CD8-positive, alpha-beta memory T cell (primary cell): ENCODE measurements around the gene PCDHGB1. TPM values are rescaled to one million over a fixed set of nuclear protein-coding genes. Genes with fewer than 3 reads are reported as not detected.
"Not testable (repeated sequence)": the region's sequence is repeated elsewhere in the genome, so short reads cannot be mapped to it uniquely, and the experiment has no call there.

Source experiments
- CTCF ChIA-PET: fragments of 350-600 bp; sonication (Branson Sonifier 250); formaldehyde crosslinking; loops from one replicate; lab custom pipeline; 2021; ENCODE audit warnings: antibody characterized with exemption; lab: Charles Lee
- POLR2A ChIA-PET: fragments of 350-600 bp; sonication (Branson Sonifier 250); formaldehyde crosslinking; loops from one replicate; lab custom pipeline; 2021; ENCODE audit warnings: antibody characterized with exemption; lab: Charles Lee
- DNase-seq, 5 donors: peaks; one replicate each; pipeline versions ENCODE4 v3.0.0 to v3.0.0-alpha.2; 2020 to 2022; ENCODE audit warnings: mixed read lengths in 1 of 5
- H3K27ac ChIP-seq: one replicate; pipeline ENCODE4 v1.7.0; 2013; ENCODE audit warnings: low read depth, mild to moderate bottlenecking, low read length, moderate library complexity
- H3K27me3 ChIP-seq: 2 replicates; pipeline ENCODE4 v1.7.0; 2013; ENCODE audit warnings: low read length, mild to moderate bottlenecking; ENCODE audit not compliant: insufficient read depth, poor library complexity, severe bottlenecking
- H3K36me3 ChIP-seq: 2 replicates; pipeline ENCODE4 v1.7.0; 2013; ENCODE audit warnings: mild to moderate bottlenecking, low read length, moderate library complexity; ENCODE audit not compliant: insufficient read depth
- H3K4me1 ChIP-seq: 2 replicates; pipeline ENCODE4 v1.7.0; 2013; ENCODE audit warnings: mild to moderate bottlenecking, low read length, moderate library complexity; ENCODE audit not compliant: insufficient read depth
- H3K4me3 ChIP-seq: 2 replicates; pipeline ENCODE4 v1.7.0; 2013; ENCODE audit warnings: mild to moderate bottlenecking, low read length
- H3K9me3 ChIP-seq: 2 replicates; pipeline ENCODE4 v1.7.0; 2013; ENCODE audit warnings: mild to moderate bottlenecking, low read length
- H3K27ac Mint-ChIP-seq, 8 donors: one replicate each; pipeline ENCODE4 v1.8.0; 2020 to 2021; ENCODE audit warnings: mixed read lengths in 8 of 8, mild to moderate bottlenecking in 6 of 8, inconsistent platforms in 3 of 8, moderate library complexity in 3 of 8
- H3K27me3 Mint-ChIP-seq, 2 donors: one replicate each; pipeline ENCODE4 v1.8.0; 2020 to 2021; ENCODE audit warnings: mixed read lengths in 2 of 2, mild to moderate bottlenecking in 1 of 2, moderate library complexity in 1 of 2
- H3K36me3 Mint-ChIP-seq, 3 donors: one replicate each; pipeline ENCODE4 v1.8.0; 2020 to 2021; ENCODE audit warnings: mixed read lengths in 3 of 3, inconsistent platforms in 1 of 3, mild to moderate bottlenecking in 1 of 3
- H3K4me1 Mint-ChIP-seq, 3 donors: one replicate each; pipeline ENCODE4 v1.8.0; 2020 to 2021; ENCODE audit warnings: mixed read lengths in 3 of 3, inconsistent platforms in 1 of 3, mild to moderate bottlenecking in 1 of 3
- H3K4me3 Mint-ChIP-seq, 7 donors: one replicate each; pipeline ENCODE4 v1.8.0; 2020 to 2021; ENCODE audit warnings: mixed read lengths in 7 of 7, mild to moderate bottlenecking in 6 of 7, moderate library complexity in 4 of 7, inconsistent platforms in 2 of 7
- H3K9me3 Mint-ChIP-seq, 5 donors: one replicate each; pipeline ENCODE4 v1.8.0; 2020 to 2022; ENCODE audit warnings: mixed read lengths in 5 of 5, mild to moderate bottlenecking in 3 of 5, moderate library complexity in 2 of 5, inconsistent platforms in 1 of 5
- polyA plus RNA-seq: library from polyadenylated mRNA; unstranded; fragments of 300-500 nt; fragmentation: Illumina TruSeq; gene quantifications from one replicate; pipeline ENCODE4 v1.2.3, GENCODE V29; 2021
- total RNA-seq, 2 experiments: library from RNA; stranded (reverse); gene quantifications; one replicate each; pipeline ENCODE4 v1.2.3, GENCODE V29; 2021

The PCDHGB1 gene
- total and polyA plus RNA-seq, 3 experiments from 2014 or later, result not detected

DNA sequence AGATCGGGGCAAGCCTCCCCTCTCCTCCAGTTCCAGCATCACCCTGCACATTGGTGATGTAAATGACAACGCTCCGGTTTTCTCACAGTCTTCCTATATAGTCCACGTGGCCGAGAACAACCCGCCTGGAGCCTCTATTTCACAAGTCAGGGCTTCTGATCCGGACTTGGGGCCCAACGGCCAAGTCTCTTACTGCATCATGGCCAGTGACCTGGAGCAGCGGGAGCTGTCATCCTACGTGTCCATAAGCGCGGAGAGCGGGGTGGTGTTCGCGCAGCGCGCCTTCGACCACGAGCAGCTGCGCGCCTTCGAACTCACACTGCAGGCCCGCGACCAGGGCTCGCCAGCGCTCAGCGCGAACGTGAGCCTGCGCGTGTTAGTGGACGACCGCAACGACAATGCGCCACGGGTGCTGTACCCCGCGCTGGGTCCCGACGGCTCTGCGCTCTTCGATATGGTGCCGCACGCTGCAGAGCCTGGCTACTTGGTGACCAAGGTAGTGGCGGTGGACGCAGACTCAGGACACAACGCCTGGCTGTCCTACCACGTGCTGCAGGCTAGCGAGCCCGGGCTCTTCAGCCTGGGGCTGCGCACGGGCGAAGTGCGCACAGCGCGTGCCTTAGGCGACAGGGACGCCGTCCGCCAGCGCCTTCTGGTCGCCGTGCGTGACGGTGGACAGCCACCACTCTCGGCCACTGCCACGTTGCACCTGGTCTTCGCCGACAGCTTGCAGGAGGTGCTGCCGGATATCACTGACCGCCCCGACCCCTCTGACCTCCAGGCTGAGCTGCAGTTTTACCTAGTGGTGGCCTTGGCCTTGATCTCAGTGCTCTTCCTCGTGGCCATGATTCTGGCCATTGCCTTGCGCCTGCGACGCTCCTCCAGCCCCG, 39.5 kb downstream of the PCDHGB1 start:
- H3K27ac Mint-ChIP-seq, result no peak overlapping the region
- no peak overlapping the region for H3K4me3 Mint-ChIP-seq
- no peaks in the 10 kb centered on the region for H3K4me1 ChIP-seq
- peaks cover 63 to 72% of the 10 kb centered on the region in 2 donors for H3K27me3 Mint-ChIP-seq
- peaks cover 36 to 76% (median 66%) of the 10 kb centered on the region in 5 donors for H3K9me3 Mint-ChIP-seq
- ChIA-PET CTCF (no interaction called here), POLR2A (no interaction called here)
- peaks cover 21% of the 10 kb centered on the region for H3K27me3 ChIP-seq
- H3K36me3 Mint-ChIP-seq, result peaks cover 2 to 20% (median 3%) of the 10 kb centered on the region in 3 donors
- no peak overlapping the region for H3K27ac ChIP-seq
- no peaks in the 10 kb centered on the region for H3K4me1 Mint-ChIP-seq
- H3K9me3 ChIP-seq, result no peaks in the 10 kb centered on the region
- no peaks in the 10 kb centered on the region for H3K36me3 ChIP-seq
- DNase-seq, result no peak
- H3K4me3 ChIP-seq, result no peak overlapping the region

DNA sequence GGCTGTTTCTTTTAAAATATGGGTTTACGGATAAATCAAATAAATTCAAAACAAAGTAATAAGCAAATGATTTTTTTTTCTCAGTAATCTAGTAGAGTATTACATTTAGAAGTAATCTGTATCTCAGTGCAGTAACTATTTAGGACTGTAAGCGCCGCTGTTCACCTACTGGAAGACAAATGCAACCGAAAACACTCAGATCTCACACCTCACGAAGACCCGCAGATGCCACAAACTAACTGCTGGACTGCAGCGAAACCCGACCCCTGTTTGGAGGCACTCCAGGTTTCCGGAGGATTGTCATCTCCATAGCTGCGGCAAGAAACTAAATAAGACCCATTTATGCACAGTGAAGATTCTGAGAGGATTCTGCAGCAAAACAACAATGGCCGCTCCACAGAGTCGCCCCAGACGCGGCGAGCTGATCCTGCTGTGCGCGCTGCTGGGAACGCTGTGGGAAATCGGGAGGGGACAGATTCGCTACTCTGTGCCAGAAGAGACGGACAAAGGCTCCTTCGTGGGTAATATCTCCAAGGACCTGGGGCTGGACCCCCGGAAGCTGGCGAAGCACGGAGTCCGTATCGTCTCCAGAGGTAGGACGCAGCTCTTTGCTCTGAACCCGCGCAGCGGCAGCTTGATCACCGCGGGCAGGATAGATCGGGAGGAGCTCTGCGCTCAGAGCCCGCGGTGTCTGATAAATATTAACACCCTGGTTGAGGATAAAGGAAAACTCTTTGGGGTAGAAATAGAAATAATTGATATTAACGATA, 42.7 kb downstream of the PCDHGB1 start, which contains the start of gene PCDHGA8:
Gene PCDHGA8, plus strand, starts transcription at position 205 of the 770 bp plus-strand sequence. Its CDS starts 181 bp downstream, at position 386.
- Histone ChIP-seq H3K27me3 (peaks cover 22% of the 10 kb centered on the region), H3K27ac (no peak within 1 kb of the TSS), H3K4me1 (no peaks in the 10 kb centered on the region), H3K4me3 (no peak within 1 kb of the TSS), H3K9me3 (no peaks in the 10 kb centered on the region), H3K36me3 (no peaks in the 10 kb centered on the region)
- H3K4me1 Mint-ChIP-seq, result no peaks in the 10 kb centered on the region
- peaks cover 2 to 20% (median 2%) of the 10 kb centered on the region in 3 donors for H3K36me3 Mint-ChIP-seq
- peaks cover 29 to 66% (median 59%) of the 10 kb centered on the region in 5 donors for H3K9me3 Mint-ChIP-seq
- peak within 1 kb of the TSS in 1 of 7 donors; percentile 23 for H3K4me3 Mint-ChIP-seq
- DNase-seq, result no peak
- ChIA-PET CTCF (no interaction called here), POLR2A (no interaction called here)
- H3K27me3 Mint-ChIP-seq, result peaks cover 61 to 64% of the 10 kb centered on the region in 2 donors
- no peak within 1 kb of the TSS for H3K27ac Mint-ChIP-seq

DNA sequence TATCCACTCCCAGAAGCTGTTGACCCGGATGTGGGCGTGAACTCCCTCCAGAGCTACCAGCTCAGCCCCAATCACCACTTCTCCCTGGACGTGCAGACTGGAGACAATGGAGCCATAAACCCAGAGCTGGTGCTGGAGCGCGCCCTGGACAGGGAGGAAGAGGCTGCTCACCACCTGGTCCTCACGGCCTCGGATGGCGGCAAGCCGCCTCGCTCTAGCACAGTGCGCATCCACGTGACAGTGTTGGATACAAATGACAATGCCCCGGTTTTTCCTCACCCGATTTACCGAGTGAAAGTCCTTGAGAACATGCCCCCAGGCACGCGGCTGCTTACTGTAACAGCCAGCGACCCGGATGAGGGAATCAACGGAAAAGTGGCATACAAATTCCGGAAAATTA, 43.4 kb downstream of the PCDHGB1 start:
- no peak overlapping the region for H3K4me3 ChIP-seq
- peaks cover 22% of the 10 kb centered on the region for H3K27me3 ChIP-seq
- H3K27ac Mint-ChIP-seq, result no peak overlapping the region
- no peaks in the 10 kb centered on the region for H3K9me3 ChIP-seq
- H3K4me1 Mint-ChIP-seq, result no peaks in the 10 kb centered on the region
- no peak for DNase-seq
- H3K9me3 Mint-ChIP-seq, result peaks cover 28 to 64% (median 58%) of the 10 kb centered on the region in 5 donors
- H3K4me1 ChIP-seq, result no peaks in the 10 kb centered on the region
- ChIA-PET POLR2A (no interaction called here), CTCF (no interaction called here)
- H3K36me3 ChIP-seq, result no peaks in the 10 kb centered on the region
- peaks cover 59 to 62% of the 10 kb centered on the region in 2 donors for H3K27me3 Mint-ChIP-seq
- peaks cover 2 to 20% (median 2%) of the 10 kb centered on the region in 3 donors for H3K36me3 Mint-ChIP-seq
- no peak overlapping the region for H3K27ac ChIP-seq
- no peak overlapping the region for H3K4me3 Mint-ChIP-seq

DNA sequence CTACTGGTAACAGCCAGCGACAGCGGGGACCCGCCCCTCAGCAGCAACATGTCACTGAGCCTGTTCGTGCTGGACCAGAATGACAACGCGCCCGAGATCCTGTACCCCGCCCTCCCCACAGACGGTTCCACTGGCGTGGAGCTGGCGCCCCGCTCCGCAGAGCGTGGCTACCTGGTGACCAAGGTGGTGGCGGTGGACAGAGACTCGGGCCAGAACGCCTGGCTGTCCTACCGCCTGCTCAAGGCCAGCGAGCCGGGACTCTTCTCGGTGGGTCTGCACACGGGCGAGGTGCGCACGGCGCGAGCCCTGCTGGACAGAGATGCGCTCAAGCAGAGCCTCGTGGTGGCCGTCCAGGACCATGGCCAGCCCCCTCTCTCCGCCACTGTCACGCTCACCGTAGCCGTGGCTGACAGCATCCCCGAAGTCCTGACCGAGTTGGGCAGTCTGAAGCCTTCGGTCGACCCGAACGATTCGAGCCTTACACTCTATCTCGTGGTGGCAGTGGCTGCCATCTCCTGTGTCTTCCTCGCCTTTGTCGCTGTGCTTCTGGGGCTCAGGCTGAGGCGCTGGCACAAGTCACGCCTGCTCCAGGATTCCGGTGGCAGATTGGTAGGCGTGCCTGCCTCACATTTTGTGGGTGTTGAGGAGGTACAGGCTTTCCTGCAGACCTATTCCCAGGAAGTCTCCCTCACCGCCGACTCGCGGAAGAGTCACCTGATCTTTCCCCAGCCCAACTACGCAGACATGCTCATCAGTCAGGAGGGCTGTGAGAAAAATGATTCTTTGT, 44.7 kb downstream of the PCDHGB1 start:
- H3K4me3 ChIP-seq, H3K4me3 Mint-ChIP-seq, H3K27ac ChIP-seq, H3K4me1 Mint-ChIP-seq, CTCF ChIA-PET, H3K4me1 ChIP-seq, DNase-seq, POLR2A ChIA-PET, H3K36me3 ChIP-seq, H3K9me3 ChIP-seq: not testable (repeated sequence)
- peaks cover 20 to 65% (median 56%) of the 10 kb centered on the region in 5 donors for H3K9me3 Mint-ChIP-seq
- H3K36me3 Mint-ChIP-seq, result peaks cover 2 to 15% (median 2%) of the 10 kb centered on the region in 3 donors
- peaks cover 59 to 61% of the 10 kb centered on the region in 2 donors for H3K27me3 Mint-ChIP-seq
- peaks cover 22% of the 10 kb centered on the region for H3K27me3 ChIP-seq
- H3K27ac Mint-ChIP-seq, result peak overlapping the region in 1 of 8 donors; percentile 89

DNA sequence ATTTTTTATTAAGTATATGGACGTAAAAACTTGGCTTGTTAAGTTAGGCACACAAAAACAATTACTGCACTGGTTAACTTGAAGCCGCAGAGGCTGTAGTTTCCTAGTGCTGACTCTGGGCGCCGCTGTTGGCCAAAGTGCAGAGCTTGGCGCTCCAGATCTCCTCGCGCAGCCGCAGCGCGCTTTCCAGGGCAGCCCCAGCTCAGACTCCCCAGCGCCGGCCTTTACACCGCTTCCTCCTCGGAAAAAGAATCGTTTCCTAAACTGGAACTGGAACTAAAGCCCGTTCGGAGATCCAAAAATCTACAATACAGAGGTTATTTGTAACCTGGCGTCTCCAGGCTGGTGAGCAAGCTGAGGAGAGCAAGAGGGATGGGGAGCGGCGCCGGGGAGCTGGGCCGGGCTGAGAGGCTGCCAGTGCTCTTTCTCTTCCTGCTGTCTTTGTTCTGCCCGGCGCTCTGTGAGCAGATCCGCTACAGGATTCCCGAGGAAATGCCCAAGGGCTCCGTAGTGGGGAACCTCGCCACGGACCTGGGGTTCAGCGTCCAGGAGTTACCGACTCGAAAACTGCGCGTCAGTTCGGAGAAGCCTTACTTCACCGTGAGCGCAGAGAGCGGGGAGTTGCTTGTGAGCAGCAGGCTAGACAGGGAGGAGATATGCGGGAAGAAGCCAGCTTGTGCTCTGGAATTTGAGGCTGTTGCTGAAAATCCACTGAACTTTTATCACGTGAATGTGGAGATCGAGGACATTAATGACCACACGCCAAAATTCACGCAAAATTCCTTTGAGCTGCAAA, 48.1 kb downstream of the PCDHGB1 start, which contains the start of gene PCDHGB5:
Gene PCDHGB5, plus strand, starts transcription at position 192 of the 796 bp plus-strand sequence. Its CDS starts 181 bp downstream, at position 373.
- H3K36me3 ChIP-seq, H3K4me3 ChIP-seq, H3K4me1 ChIP-seq, H3K27ac ChIP-seq, H3K9me3 ChIP-seq, H3K4me1 Mint-ChIP-seq, POLR2A ChIA-PET, DNase-seq, H3K27ac Mint-ChIP-seq: not testable (repeated sequence)
- peaks cover 24% of the 10 kb centered on the region for H3K27me3 ChIP-seq
- H3K4me3 Mint-ChIP-seq, result peak within 1 kb of the TSS in 4 of 7 donors; percentile 5 to 54 (median 40)
- H3K9me3 Mint-ChIP-seq, result peaks cover 18 to 57% (median 52%) of the 10 kb centered on the region in 5 donors
- peaks cover 55 to 56% of the 10 kb centered on the region in 2 donors for H3K27me3 Mint-ChIP-seq
- CTCF ChIA-PET, result interaction anchor here (0.8 to 1.8 kb wide), 3 partner anchors 15 to 166 kb away, joined by 3 to 7 read pairs (median 3); partner anchors contain the start of genes PCDHGA10 and PCDHGB3
- H3K36me3 Mint-ChIP-seq, result peaks cover 0 to 13% (median 3%) of the 10 kb centered on the region in 3 donors

DNA sequence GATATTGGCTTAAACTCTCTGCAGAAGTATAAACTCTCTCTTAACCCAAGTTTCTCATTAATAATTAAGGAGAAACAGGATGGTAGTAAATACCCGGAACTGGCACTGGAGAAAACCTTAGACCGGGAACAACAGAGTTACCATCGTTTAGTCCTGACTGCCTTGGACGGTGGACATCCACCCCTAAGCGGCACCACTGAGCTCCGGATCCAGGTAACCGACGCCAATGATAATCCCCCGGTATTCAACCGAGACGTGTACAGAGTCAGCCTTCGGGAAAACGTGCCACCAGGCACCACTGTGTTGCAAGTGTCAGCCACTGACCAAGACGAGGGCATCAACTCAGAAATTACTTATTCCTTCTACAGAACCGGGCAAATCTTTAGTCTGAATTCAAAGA, 48.7 kb downstream of the PCDHGB1 start:
- ChIA-PET POLR2A (no interaction called here), CTCF (interaction anchor here (0.8 to 1.8 kb wide), 2 partner anchors 14 to 165 kb away, joined by 3 to 7 read pairs; partner anchors contain the start of gene PCDHGA10)
- Mint-ChIP-seq H3K4me3 (no peak overlapping the region), H3K36me3 (peaks cover 0 to 11% (median 3%) of the 10 kb centered on the region in 3 donors), H3K27me3 (peaks cover 56 to 59% of the 10 kb centered on the region in 2 donors), H3K4me1 (no peaks in the 10 kb centered on the region), H3K9me3 (peaks cover 17 to 55% (median 52%) of the 10 kb centered on the region in 5 donors), H3K27ac (no peak overlapping the region)
- H3K36me3 ChIP-seq, result no peaks in the 10 kb centered on the region
- peaks cover 21% of the 10 kb centered on the region for H3K27me3 ChIP-seq
- no peak overlapping the region for H3K4me3 ChIP-seq
- H3K9me3 ChIP-seq, result no peaks in the 10 kb centered on the region
- no peaks in the 10 kb centered on the region for H3K4me1 ChIP-seq
- H3K27ac ChIP-seq, result no peak overlapping the region
- DNase-seq, result no peak
